H7 (cell line): ENCODE data around the gene CHGA. TPM values are rescaled to one million over a fixed set of nuclear protein-coding genes. Genes with fewer than 3 reads are reported as not detected.

ENCODE experiments used
- DNase-seq: peaks from one replicate; pipeline ENCODE4 v3.0.0; 2012
- H3K27me3 ChIP-seq: 2 replicates; pipeline ENCODE4 v1.6.0; 2011; ENCODE audit warnings: mild to moderate bottlenecking, low read length; ENCODE audit not compliant: control insufficient read depth, insufficient read depth
- H3K36me3 ChIP-seq: replicated peaks from 2 replicates; pipeline ENCODE4 v1.5.1; 2011; ENCODE audit warnings: low read length; ENCODE audit not compliant: control insufficient read depth, insufficient read depth
- H3K4me3 ChIP-seq: 2 replicates; pipeline ENCODE4 v1.5.1; 2011; ENCODE audit warnings: low read depth, mild to moderate bottlenecking, control low read depth, low read length, moderate library complexity; ENCODE audit not compliant: insufficient read depth
- total RNA-seq: library from RNA; depleted of rRNA; stranded (reverse); fragments of >200 nt; shearing (Covaris generic); gene quantifications from 2 replicates; pipeline ENCODE4 v1.2.3, GENCODE V29; 2014

Gene CHGA
- total RNA-seq, 1 experiment from 2014 or later = 20.6 TPM

- Histone ChIP-seq H3K27me3 (no peaks in the 10 kb centered on the region), H3K4me3 (no peak overlapping the region), H3K36me3 (no peaks in the 10 kb centered on the region)
- no peak for DNase-seq
These were observed 8.9 kb downstream of the CHGA start for GRCh38 chr14:92931681-92932447.

- no peak for DNase-seq
These were observed 9.8 kb downstream of the CHGA start for GRCh38 chr14:92932448-92933395.

DNA sequence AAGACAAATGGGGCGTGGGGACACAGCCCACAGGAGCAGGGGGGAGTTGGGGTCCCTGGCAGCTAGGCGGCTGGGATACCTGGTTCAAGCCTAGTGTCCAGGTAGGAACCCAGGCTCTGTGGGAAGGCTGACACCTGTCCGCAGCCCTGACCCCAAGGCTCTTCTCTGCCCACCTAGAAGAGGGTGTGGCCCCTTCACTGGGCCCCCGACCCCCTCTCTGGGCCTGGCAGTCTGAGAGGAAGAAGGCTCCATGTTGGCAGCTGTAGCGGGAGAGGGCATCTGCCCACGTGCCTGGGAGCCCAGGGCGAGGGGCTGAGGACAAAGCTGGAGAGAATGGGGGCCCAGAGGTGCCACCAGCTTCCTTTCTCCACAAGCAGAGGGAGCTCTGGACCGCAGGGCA lies 10.5 kb downstream of the CHGA start:
- no peak overlapping the region for H3K4me3 ChIP-seq
- H3K27me3 ChIP-seq = no peaks in the 10 kb centered on the region
- no peaks in the 10 kb centered on the region; the same call in 1 of the 2 replicates for H3K36me3 ChIP-seq
- DNase-seq = no peak

More at GRCh38 chr14:92932448-92933395, 9.8 kb downstream of the CHGA start:
- Histone ChIP-seq H3K36me3 (no peaks in the 10 kb centered on the region), H3K27me3 (no peaks in the 10 kb centered on the region), H3K4me3 (no peak overlapping the region)

GRCh38 chr14:92934196-92935085 lies 11.5 kb downstream of the CHGA start:
- no peak for DNase-seq
- no peak overlapping the region for H3K4me3 ChIP-seq
- no peaks in the 10 kb centered on the region; the same call in 1 of the 2 replicates for H3K36me3 ChIP-seq
- H3K27me3 ChIP-seq = no peaks in the 10 kb centered on the region

- DNase-seq = no peak
- no peaks in the 10 kb centered on the region for H3K27me3 ChIP-seq
- no peak overlapping the region for H3K4me3 ChIP-seq
- no peaks in the 10 kb centered on the region; the same call in 1 of the 2 replicates for H3K36me3 ChIP-seq
These were observed 12.5 kb downstream of the CHGA start for GRCh38 chr14:92935446-92935845.

DNA sequence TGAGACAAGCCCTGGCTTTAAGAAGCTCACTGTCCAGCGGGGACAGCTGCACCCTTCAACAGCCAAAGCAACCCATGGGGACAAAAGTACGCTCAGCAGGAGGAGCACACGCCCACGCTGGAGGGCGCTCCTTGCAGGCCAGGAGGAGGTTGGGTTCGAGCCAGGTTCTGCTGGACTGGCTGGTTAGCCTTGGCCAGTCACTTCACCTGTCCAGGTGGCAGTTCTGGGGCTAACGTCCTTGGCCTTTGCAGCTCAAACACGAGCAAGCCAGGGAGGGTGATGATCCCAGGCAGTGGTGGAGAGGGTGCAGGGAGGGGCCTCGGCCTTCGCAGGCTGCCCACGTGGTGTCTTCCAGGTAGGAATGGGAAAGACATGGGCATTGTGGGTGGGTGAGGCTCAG lies 13.1 kb downstream of the CHGA start:
- Histone ChIP-seq H3K36me3 (no peaks in the 10 kb centered on the region; the same call in 1 of the 2 replicates), H3K4me3 (no peak overlapping the region)
- no peak for DNase-seq

GRCh38 chr14:92937051-92937937 lies 14.3 kb downstream of the CHGA start:
- no peaks in the 10 kb centered on the region for H3K27me3 ChIP-seq
- no peaks in the 10 kb centered on the region; the same call in 1 of the 2 replicates for H3K36me3 ChIP-seq
- DNase-seq = no peak
- no peak overlapping the region for H3K4me3 ChIP-seq

More for the DNA sequence above, 13.1 kb downstream of the CHGA start:
- no peaks in the 10 kb centered on the region for H3K27me3 ChIP-seq

GRCh38 chr14:92938235-92938875 lies 15.4 kb downstream of the CHGA start:
- no peaks in the 10 kb centered on the region; the same call in 1 of the 2 replicates for H3K36me3 ChIP-seq
- H3K4me3 ChIP-seq = no peak overlapping the region
- no peak for DNase-seq

DNA sequence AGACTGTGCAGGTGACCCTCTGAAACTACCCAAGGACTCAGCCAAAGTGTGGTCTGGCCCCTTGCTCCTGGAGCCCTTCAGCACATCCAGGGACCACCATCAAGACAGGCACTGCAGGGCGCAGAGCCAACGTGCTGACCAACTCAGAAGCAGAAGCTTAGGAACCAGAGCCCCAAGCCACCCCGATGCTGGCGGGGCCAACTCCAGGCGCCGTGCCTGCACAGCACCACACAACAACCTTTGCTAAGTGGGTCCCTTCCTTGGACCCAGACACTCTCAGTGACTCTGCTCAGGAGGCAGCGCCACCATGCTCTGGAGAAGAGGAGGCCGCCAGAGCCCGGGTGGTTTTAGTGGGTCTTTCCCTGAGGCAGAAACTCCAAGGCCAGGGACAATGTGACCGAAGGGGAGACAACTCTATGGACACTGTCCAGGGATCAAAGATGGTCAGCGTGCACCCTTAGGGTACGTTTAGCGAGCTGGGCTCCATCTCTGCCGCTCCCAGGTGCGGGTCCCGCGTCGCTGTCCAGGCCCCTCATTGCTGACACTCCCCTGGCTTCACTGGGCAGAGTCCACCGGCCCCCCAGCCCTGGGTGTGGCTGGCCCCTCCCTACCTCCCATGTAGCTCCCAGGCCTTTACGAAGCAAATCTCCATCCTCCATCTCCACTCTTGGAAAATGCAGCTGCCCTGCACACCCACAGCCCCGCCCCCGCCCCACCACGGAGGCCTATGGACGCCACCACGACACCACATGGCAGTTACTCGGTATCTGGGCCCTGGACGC lies 16.1 kb downstream of the CHGA start:
- Histone ChIP-seq H3K36me3 (no peaks in the 10 kb centered on the region; the same call in 1 of the 2 replicates), H3K27me3 (no peaks in the 10 kb centered on the region), H3K4me3 (no peak overlapping the region)
- no peak for DNase-seq

More at GRCh38 chr14:92938235-92938875, 15.4 kb downstream of the CHGA start:
- no peaks in the 10 kb centered on the region for H3K27me3 ChIP-seq

- no peaks in the 10 kb centered on the region for H3K27me3 ChIP-seq
- no peak overlapping the region for H3K4me3 ChIP-seq
- no peak for DNase-seq
- no peaks in the 10 kb centered on the region; the same call in 1 of the 2 replicates for H3K36me3 ChIP-seq
These were observed 16.7 kb downstream of the CHGA start for GRCh38 chr14:92939699-92940098.

DNA sequence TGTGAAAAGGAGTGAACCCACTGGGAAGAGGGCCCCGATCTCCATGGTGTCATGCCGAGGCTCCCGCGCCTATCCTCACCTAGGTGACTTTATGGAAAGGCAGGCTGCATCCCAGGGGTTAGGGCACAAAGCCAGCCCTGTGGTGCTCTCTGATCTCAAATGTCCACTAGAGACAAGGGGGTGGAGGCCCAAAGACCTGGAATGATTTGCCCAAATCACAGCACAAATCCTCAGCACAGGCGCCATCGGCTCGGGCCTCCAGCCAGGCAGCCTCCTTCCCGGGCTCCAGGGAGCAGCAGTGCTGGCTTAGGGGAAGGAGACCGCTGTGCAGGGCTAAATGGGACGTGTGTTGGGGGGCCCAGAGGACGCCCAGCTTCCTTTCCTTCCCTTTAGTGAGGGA lies 17.6 kb downstream of the CHGA start:
- H3K4me3 ChIP-seq = no peak overlapping the region
- DNase-seq = no peak
- H3K27me3 ChIP-seq = no peaks in the 10 kb centered on the region
- peaks cover 2% of the 10 kb centered on the region for H3K36me3 ChIP-seq

- no peak overlapping the region for H3K4me3 ChIP-seq
- DNase-seq = no peak
- H3K36me3 ChIP-seq = peaks cover 2% of the 10 kb centered on the region
- no peaks in the 10 kb centered on the region for H3K27me3 ChIP-seq
These were observed 18.6 kb downstream of the CHGA start for GRCh38 chr14:92941531-92941930.
